Dedifferentiated amniotic fluid mesenchymal stem cell (primary cell): Measurements from ENCODE around the gene VAMP8.
"Not testable (repeated sequence)": the region's sequence is repeated elsewhere in the genome, so short reads cannot be mapped to it uniquely, and the experiment has no call there.

Experiments used
- DNase-seq: peaks from one replicate; pipeline ENCODE4 v3.0.0-alpha.2; 2016; ENCODE audit errors: extremely low spot score

The VAMP8 gene

DNA sequence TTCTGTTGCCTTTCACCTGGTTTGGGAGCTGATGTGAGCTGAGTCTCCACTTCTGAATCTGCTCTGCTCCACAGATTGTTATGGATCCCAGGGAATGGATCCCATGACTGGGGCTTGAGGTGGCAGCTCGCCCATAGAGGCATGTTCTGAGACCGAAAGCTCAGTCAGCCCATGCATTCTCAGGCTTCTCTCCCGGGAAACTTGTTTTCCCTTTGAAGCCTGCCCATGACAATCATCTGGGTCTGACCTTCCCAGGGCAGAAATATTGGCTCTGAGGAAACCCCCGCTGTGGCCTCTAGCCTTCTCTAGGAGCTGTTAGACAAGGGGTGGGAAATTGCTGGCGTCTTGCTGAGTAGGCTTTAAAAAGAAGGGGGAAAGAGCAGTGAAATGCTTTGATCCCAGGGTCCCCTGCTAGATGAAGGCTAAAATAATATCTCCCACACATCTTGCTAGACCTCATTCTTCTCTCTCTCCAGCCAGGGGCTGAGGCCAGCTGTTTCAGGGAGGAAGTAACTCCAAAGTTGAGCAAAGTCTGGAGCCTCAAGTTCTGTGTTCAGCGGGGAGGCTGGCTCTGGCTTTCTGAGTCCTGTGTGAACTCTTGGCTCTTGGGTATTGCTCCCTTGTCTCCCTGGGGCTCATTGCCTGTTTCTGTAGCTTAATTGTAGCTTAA lies 2.0 kb downstream of the VAMP8 start:
- DNase-seq: no peak

DNA sequence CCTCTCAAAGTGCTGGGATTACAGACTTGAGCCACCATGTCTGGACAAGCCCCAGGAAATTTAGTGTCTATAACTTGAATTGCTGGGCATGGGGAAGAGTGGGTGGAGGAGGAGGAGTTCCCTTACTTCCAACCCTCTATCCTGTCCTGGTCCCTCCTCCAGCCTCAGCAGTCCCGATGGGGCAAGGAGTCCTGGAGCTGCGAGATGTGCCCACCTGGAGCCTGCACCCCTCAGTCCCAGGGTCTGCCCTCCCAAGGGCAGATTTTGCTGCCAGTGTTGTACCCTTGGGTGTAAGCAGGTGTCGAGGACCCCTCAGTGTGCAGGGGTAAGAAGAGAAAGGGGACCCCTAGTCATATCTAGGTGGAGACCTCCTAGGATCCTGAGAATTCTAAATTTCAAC lies 2.8 kb downstream of the VAMP8 start:
- no peak for DNase-seq

DNA sequence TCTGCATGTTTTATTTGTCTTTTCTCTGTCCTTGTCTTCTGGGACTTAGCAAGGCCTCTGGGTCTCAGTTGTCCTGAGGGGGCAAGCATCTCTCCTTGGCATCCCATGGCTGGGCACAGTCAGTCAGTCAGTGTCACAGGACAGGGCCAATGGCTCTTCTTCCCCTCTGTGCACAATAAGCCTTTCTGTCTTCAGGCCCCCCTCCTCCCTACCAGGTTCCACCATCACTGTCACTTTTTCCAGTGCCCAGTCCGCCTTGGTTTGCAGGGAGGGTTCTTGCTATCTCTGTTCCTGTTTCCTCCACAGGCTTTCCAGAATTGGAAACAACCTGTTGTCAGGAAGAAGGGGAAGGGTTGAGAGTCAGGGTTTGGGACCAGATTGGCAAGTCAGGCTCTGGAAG lies 5.1 kb downstream of the VAMP8 start:
- no peak for DNase-seq

DNA sequence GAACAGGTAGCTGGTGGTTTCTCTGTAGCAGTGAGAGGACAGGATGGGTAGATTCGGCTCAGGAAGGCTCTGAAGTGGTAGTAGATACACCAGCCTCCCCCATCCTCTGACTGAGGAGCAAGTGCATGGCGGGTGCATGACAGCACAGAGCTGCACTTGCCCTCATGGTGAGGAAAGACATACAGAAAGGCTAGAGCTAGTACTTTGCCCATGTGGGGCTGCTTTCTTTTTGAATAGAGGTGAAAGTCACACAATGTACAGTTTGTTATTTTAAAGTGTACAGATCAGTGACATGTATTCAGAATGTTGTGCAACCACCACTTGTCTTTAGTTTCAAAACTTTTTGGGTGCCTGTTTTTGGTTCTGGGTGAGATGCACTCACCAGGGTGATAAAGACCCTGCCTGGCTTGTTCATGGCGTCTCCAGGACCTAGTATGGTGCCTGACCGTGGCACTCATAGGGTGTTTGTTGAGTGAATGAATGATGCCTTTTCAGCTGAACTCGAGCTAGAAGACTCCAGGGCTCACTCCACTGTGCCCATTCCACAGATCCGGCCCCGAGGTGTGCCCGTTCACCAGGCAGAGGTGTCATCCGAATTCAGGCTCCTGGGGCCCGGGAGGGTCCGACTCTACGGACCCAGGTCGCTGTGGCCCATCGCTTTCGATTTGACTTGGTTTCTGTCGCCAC lies 6.4 kb downstream of the VAMP8 start:
- DNase-seq: no peak

DNA sequence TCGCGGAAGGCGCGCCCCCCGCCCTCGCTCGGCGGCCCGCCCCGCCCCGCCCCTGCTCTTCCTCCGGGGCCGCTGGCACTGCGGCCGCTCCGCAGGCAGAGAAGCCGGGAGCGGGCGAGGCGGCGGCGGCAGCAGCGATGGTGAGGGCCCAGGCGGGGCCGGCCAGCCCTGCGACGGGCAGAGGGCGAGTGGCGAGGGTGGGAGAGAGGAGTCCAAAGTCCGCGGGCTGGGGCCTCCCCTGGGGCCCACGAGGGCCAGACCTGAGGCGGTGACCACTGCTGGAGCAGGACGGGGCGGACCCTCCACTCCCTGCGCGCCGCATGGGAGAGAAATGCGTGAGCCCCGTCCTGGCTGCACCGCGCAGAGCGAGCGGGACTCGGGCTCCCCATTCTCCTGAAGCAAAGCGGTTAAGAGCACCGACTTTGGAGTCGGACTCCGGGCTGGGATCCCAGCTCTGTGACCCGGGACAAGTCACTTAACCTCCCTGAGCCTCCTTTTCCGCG lies 7.0 kb downstream of the VAMP8 start, which contains the start of gene VAMP5:
TSS of gene VAMP5 (plus strand) at position 78 of the 503 bp plus-strand sequence. CDS start at position 138, 60 bp downstream.
- DNase-seq: no peak

DNA sequence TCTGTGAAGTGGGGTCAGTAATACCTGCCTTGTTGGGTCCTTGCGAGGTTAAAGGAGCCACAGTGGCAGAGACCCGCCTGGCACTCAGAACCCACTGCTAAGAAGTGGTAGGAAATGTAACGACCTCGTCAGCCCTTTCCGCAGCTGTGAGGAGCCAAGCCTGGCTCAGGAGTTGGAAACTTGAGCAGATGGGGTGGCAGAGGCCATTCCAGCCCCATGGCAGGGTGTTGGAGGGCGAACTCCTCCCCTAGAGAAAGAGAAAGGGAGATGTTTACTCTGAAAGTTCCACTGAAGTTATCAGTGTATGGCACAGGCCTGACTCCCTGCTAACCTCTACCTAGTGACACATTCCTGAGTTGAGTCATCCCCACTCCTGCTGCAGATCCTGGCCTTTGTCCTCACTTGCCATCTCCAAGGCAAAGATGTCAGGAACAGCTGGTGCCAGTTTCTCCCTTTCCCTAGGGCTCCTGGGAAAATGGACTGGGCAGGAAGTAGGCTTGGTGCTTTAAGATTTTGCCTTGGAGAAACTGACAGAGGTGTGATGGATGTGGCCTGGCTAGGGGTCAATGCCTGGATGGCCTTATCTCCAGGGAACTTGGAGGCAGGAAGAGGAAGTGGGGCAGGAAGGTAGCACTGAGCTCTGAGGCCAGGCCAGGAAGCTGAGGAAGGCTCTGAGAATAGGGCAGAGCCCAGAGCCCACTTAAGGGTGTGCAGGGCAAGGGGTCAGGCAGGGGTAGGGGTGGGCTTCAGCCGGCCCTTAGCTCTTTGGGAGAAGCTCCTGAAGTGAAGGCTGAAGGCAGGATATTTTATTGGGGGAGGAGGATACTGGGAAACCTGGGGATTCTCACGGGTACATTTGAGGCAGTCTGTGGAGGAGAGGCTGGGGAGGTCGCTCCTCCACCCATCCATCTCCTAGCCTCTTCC lies 7.7 kb downstream of the VAMP8 start:
- no peak for DNase-seq

DNA sequence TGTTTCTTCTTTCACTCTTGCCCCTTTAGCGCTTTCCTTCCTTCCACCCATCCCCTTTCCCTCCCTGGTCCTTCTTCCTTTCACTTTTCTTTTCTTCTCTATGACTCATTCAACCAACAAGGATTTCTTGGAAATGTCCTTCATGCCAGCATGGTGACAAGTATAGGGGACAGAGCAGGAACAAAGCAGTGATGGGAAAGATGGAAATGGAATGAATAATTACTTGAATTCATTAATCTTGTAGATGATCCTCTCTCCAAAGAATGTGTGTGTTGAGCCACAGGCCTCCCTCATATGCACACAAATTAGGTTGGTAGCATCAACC lies 8.4 kb downstream of the VAMP8 start:
- DNase-seq: no peak

DNA sequence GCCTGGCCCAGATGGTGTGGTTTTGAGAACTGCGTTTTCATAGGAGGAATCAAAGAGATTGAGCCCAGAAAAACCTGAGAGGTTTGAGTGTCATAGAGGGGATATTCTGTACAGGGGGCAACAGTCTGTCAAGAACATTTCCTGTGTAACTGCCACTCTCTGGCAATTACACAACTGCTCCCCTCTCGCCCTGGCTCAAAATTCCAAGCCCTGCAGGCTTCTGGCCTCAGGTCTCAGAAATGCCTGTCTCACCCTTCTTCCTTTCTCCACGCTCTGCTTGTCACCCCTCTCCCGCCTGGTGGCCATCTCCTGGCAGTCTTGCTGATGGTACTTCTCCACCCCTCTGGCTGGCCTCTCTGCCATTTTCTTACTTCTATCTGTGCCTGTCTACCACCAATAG lies 10.8 kb downstream of the VAMP8 start:
- no peak for DNase-seq

DNA sequence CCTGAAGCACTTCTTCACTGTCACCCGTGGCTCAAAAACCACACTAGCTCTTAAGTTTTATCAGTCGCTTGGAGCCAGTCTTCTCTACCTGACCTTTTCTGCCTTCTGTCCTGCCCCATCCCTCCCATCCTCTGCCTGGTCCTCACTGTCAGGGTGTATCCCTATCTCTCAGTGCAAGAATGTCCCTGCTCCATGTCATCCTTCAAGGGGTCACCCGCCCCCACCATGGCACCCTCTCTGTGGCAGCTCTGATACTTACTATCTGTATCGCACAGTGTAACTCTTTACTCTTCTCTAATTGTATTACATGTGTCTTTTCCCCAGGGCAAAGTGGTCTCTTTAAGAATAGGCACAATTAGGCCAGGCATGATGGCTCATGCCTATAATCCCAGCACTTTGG lies 11.3 kb downstream of the VAMP8 start:
- no peak for DNase-seq

DNA sequence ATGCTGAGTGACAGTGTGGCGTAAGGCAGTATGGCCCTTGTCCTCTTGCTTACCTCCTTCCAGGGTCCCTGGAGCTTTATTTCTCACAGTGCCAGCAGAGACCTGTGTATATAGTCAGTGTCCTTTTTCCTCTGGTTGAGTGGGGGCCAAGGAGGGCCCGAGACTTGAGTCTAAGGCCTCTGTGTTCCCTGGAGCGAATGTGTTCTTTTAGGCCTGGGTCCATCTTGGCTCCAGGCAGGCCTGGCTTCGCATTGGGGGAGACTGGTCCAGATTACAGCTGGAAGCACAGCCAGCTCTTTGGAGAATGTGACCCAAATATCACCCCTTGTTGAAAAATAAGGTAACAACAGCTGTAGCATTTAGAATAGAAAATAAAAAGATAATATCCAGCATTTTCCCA lies 11.8 kb downstream of the VAMP8 start:
- DNase-seq: no peak

DNA sequence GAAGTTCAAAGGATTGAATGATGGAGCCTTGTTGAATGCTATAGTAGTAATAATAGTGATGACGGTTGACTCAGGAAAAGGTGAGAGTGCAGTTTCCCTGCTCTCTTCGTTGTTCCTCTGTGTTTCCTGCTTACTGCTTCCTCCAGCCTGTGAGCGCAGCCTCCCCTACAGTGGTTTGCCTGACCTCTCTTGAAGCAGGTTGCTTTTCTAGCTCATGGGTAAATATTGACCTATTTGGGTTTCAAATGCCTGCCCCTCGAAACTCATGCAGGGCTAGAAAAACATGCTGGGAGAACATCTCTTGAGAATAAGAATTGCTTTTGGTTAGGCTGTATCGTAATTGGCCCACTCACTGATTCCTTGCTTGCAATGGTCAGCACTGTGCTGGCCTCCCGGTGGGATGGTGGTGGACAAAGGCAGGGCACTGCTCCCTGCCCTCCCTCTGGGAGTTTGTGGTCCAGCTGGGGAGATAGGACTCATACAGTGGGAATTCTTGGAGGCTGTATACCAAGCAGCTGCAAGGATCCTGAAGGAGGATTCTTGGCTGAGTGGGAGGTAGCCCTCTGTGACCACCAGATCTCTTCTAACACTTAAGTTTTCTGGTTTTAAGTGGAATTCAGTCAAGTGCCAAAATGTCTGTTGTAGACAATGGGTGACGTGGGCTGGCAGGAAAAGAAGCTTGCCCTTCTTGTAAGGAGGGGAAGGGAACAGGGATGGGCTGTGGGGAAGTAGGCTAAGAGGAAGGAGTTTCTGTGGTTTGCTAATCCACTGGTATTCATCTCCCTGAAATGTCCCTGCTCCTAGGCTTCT lies 12.8 kb downstream of the VAMP8 start:
- peak; percentile 66 for DNase-seq

DNA sequence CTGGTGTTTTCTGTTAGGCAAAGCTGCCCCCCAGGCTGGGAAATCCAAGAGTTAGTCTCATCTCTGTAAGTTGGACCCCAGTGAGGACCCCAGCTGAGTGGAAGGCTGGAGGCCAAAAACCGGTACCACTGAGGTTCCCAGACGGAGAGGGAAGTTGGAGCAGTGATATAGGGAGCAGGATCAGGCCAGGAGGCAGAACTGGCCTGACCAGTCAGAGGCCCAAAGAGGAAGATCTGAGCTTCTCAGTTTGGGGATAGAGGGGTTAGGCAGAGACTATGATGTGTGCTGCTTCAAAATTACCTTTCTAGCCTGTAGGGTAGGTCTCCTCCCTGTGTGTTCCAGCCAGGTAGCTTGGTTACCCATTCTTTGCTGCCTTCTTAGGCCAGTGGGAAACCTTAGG lies 13.6 kb downstream of the VAMP8 start:
- no peak for DNase-seq

DNA sequence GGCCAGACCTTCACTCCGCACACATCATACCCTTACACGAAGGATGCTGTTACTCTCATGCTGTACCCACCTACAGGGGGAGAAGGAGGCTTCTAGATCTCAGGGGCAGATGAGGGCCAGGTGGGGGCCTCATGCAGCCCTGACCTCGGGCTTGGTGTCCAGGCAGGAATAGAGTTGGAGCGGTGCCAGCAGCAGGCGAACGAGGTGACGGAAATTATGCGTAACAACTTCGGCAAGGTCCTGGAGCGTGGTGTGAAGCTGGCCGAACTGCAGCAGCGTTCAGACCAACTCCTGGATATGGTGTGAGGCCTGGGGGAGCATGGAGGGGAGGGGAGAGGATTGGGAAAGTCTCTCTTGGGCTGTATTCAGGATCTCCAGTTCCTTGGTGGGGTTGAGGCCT lies 14.2 kb downstream of the VAMP8 start:
- DNase-seq: no peak

DNA sequence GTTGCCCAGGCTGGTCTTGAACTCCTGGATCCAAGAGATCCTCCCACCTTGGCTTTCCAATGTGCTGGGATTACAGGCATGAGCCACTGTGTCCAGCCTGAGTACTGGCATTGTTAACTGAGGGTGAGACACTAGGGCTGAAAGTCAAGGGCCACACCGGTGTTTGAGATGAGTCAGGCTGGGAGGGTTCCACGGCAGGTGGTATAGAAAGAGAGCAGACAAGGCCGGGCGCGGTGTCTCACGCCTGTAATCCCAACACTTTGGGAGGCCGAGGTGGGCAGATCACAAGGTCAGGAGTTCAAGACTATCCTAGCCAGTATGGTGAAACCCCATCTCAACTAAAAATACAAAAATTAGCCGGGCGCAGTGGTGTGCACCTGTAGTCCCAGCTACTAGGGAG lies 14.9 kb downstream of the VAMP8 start:
- DNase-seq: not testable (repeated sequence)

DNA sequence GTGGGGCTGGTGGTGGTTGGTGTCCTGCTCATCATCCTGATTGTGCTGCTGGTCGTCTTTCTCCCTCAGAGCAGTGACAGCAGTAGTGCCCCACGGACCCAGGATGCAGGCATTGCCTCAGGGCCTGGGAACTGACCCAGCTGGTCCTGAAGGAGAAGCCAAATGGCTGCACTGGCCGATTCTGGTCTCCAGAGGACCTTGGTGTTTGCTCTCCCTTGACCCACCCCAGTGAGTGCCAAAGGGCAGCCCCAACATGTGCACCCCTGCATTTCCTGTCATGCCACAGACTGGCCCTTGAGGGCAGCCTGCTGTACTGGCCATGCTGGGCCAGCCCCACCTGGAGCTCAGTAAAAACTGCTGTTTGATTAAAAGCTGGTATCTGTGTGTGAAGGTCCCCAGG lies 15.6 kb downstream of the VAMP8 start:
- no peak for DNase-seq

DNA sequence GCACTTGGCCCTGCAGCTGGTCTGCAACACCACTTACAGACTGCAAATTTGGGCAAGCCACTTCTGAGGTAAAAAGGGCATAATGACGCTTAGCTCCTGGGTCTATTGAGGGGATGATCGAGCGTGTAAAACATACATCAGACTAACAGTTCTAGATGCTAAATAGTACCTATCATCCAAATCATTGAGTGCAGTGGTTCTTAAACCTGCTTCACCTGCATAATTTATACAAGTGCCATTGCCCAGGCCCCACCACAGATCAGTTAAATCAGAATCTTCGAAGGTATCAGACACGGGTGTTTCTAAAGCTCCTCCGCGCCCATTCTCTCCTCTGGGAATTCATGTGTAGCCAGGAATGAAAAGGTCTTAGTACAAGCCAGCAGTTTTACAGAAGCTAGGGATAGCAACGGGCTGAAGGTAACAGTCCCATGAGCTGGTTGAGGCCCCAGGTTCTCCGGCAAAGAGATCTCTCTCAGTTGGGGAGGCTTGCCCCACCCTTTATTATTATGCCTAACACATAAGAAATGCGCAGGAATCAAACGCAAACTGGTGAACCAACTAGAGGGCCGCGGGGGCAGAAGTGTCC lies 17.4 kb downstream of the VAMP8 start:
- DNase-seq: no peak

DNA sequence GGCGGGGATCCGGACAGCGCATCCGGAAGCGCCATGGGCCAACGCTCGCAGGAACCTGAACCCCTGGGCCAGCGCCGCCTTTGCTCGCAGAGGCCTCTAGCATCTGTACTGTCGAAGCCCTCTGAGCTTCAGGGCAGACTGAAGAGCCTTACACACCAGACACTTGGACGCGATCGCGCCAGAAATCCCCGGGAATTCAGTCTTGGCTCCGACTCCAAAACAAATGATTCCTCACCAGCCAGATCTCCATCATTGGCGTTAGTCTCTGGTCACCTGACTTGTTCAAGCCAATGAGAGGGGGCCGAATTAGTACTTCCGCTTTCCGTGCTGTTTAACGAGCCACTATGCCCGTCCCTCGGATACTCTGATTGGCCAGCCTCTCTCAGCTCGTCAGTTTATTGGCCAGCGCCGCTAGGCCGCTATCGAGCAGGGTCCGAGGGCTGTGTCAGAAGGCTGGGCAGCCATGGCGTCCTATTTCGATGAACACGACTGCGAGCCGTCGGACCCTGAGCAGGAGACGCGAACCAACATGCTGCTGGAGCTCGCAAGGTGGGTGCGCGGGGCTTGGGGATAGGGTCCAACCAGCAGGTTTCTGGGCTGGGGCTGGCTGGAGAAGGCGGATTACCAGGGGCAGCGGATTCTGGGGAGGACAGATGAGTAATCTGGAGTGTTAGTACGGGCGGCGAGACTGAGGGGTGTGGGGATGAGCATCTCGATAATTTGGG lies 18.1 kb downstream of the VAMP8 start, which contains the start of gene RNF181:
TSS of gene RNF181 (plus strand) at position 445 of the 725 bp plus-strand sequence. CDS start at position 464, 19 bp downstream.
- peak; percentile 100 for DNase-seq

DNA sequence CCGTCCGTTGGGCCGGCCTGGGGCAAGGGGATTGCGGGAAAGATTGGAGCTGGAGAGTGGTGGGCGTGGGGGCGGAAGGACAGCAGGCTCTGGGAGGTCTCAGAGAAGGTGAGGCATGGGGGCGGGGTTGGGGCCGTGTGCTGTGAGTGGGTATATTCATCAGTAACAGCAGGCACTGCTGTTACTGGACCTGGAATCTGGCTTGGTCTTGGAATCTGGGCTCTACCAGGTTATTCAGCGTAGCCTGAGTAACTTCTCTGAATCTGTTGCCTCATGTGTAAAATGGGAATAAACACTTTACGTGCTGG lies 18.6 kb downstream of the VAMP8 start:
- DNase-seq: no peak

DNA sequence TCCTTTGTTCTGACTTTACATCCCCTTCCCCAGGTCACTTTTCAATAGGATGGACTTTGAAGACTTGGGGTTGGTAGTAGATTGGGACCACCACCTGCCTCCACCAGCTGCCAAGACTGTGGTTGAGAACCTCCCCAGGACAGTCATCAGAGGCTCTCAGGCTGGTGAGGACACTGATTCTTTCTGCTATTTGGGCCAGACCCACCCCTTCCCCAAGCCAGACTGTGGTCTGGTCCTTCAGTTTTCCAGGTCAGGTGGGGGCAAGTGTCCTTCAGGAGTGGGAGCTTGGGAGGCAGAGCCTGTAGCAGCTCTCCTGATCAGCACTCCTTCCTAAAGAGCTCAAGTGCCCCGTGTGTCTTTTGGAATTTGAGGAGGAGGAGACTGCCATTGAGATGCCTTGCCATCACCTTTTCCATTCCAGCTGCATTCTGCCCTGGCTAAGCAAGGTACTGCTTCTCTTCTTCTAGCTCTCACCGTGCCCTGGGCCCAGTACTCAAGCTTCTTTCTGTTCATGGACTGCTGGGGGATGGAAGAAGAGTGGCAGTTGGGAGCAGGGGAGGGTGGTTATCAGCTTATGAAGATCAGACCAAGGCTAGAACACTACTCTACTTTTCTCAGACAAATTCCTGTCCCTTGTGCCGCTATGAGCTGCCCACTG lies 19.2 kb downstream of the VAMP8 start:
- DNase-seq: no peak

DNA sequence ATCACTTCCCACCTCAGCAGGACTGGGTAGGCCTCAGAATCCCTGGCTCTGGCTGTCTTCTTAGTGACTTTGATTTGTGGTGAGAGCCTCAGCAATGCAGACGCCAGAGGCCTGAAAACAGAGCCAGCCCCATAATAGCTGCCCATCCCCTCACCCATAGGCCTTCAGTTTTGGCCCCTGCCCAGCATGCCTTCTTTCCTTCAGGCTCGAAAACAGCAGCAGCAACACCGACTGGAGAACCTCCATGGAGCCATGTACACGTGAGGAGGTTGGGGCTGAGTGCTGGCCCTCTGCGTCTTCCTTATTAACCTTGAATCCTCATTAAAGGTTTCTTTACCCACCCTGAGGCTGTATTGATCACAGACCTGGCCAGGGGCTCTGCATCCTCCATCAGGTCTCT lies 19.9 kb downstream of the VAMP8 start:
- no peak for DNase-seq
